ENCODE results near the gene GDI2.

GDI2 gene

GRCh38 chr10:5766189-5766588 is 47.0 kb downstream of the GDI2 start:
- Histone ChIP-seq H3K27ac (ENCODE audit: low read depth, low read length, poor library complexity, severe bottlenecking) (no peak overlapping the region), H3K4me2 (ENCODE audit: low read length) (no peak overlapping the region)

GRCh38 chr10:5765617-5766016 is 47.6 kb downstream of the GDI2 start:
- Histone ChIP-seq H3K27me3 (ENCODE audit: insufficient read depth, low read length) (no peaks in the 10 kb centered on the region), H3K27ac (ENCODE audit: low read depth, low read length, poor library complexity, severe bottlenecking) (no peak overlapping the region), H4K20me1 (ENCODE audit: insufficient read depth, low read length) (peaks cover 2% of the 10 kb centered on the region; the same call in 1 of the 2 replicates), H2AFZ (ENCODE audit: low read length) (no peak overlapping the region), H3K4me2 (ENCODE audit: low read length) (no peak overlapping the region), H3K9me3 (ENCODE audit: low read length) (no peaks in the 10 kb centered on the region), H3F3A (ENCODE audit: insufficient read depth, low read length) (no peaks in the 10 kb centered on the region), H3K4me3 (ENCODE audit: low read depth, low read length, poor library complexity, severe bottlenecking) (no peak overlapping the region), H3K4me1 (ENCODE audit: insufficient read depth, low read length, severe bottlenecking) (no peaks in the 10 kb centered on the region), H3K79me2 (ENCODE audit: insufficient read depth, low read length) (no peaks in the 10 kb centered on the region), H3K36me3 (ENCODE audit: insufficient read depth, low read length) (peaks cover 94% of the 10 kb centered on the region), H3K9ac (ENCODE audit: low read length) (no peak overlapping the region), H3K9me2 (ENCODE audit: low read depth, low read length) (no peaks in the 10 kb centered on the region)
- TF ChIP-seq CTCF (IDR thresholded peaks at IDR 0.05; ENCODE audit: low read length) (no peak), EZH2 (IDR thresholded peaks at IDR 0.05; ENCODE audit: borderline replicate concordance, low read length) (no peak)

More at GRCh38 chr10:5766189-5766588, 47.0 kb downstream of the GDI2 start:
- no peaks in the 10 kb centered on the region for H3K9me2 ChIP-seq (ENCODE audit: low read depth, low read length)
- TF ChIP-seq EZH2 (IDR thresholded peaks at IDR 0.05; ENCODE audit: borderline replicate concordance, low read length) (no peak), CTCF (IDR thresholded peaks at IDR 0.05; ENCODE audit: low read length) (no peak)
- H3K4me1 ChIP-seq (ENCODE audit: insufficient read depth, low read length, severe bottlenecking), result no peaks in the 10 kb centered on the region
- no peaks in the 10 kb centered on the region for H3F3A ChIP-seq (ENCODE audit: insufficient read depth, low read length)
- peaks cover 92% of the 10 kb centered on the region for H3K36me3 ChIP-seq (ENCODE audit: insufficient read depth, low read length)
- no peak overlapping the region for H2AFZ ChIP-seq (ENCODE audit: low read length)
- H3K27me3 ChIP-seq (ENCODE audit: insufficient read depth, low read length), result no peaks in the 10 kb centered on the region
- no peaks in the 10 kb centered on the region for H3K9me3 ChIP-seq (ENCODE audit: low read length)
- no peaks in the 10 kb centered on the region for H3K79me2 ChIP-seq (ENCODE audit: insufficient read depth, low read length)
- no peak overlapping the region for H3K4me3 ChIP-seq (ENCODE audit: low read depth, low read length, poor library complexity, severe bottlenecking)
- peaks cover 2% of the 10 kb centered on the region; the same call in 1 of the 2 replicates for H4K20me1 ChIP-seq (ENCODE audit: insufficient read depth, low read length)
- no peak overlapping the region for H3K9ac ChIP-seq (ENCODE audit: low read length)

GRCh38 chr10:5764422-5765297 is 48.6 kb downstream of the GDI2 start:
- Histone ChIP-seq H3K9me3 (ENCODE audit: low read length) (no peaks in the 10 kb centered on the region), H2AFZ (ENCODE audit: low read length) (no peak overlapping the region), H3F3A (ENCODE audit: insufficient read depth, low read length) (no peaks in the 10 kb centered on the region), H3K27ac (ENCODE audit: low read depth, low read length, poor library complexity, severe bottlenecking) (no peak overlapping the region), H3K4me1 (ENCODE audit: insufficient read depth, low read length, severe bottlenecking) (no peaks in the 10 kb centered on the region), H3K9ac (ENCODE audit: low read length) (no peak overlapping the region), H3K27me3 (ENCODE audit: insufficient read depth, low read length) (no peaks in the 10 kb centered on the region), H3K9me2 (ENCODE audit: low read depth, low read length) (no peaks in the 10 kb centered on the region), H3K79me2 (ENCODE audit: insufficient read depth, low read length) (no peaks in the 10 kb centered on the region), H4K20me1 (ENCODE audit: insufficient read depth, low read length) (peaks cover 2% of the 10 kb centered on the region; the same call in 1 of the 2 replicates), H3K4me2 (ENCODE audit: low read length) (no peak overlapping the region), H3K4me3 (ENCODE audit: low read depth, low read length, poor library complexity, severe bottlenecking) (no peak overlapping the region), H3K36me3 (ENCODE audit: insufficient read depth, low read length) (peaks cover 98% of the 10 kb centered on the region)
- TF ChIP-seq EZH2 (IDR thresholded peaks at IDR 0.05; ENCODE audit: borderline replicate concordance, low read length) (no peak), CTCF (IDR thresholded peaks at IDR 0.05; ENCODE audit: low read length) (0 out of 2 replicates have a peak, but pooled peaks have one; percentile 11)
